Caco-2 (cell line): ENCODE results near the gene USP32. TPM values are rescaled to one million over a fixed set of nuclear protein-coding genes. Genes with fewer than 3 reads are reported as not detected.

Experiments used
- BruUV-seq: library from RNA; stranded (reverse); fragments of 400-500 nt; replicated peaks from 2 replicates; lab custom pipeline; 2021; lab: Mats Ljungman, UMichigan
- CTCF ChIA-PET: fragments of 300-600 bp; sonication (Branson Sonifier 250); formaldehyde crosslinking; loops from one replicate; lab custom pipeline; 2022; ENCODE audit warnings: antibody characterized with exemption; lab: Charles Lee
- POLR2A ChIA-PET: fragments of 300-600 bp; sonication (Branson Sonifier 250); formaldehyde crosslinking; loops from one replicate; lab custom pipeline; 2022; ENCODE audit warnings: antibody characterized with exemption; lab: Charles Lee
- DNase-seq, 2 experiments: peaks; one replicate each; pipeline versions ENCODE4 v3.0.0 to v3.0.0-alpha.2; 2020 to 2022
- H3K27me3 ChIP-seq: replicated peaks from 2 replicates; pipeline ENCODE4 v1.6.0; 2011; ENCODE audit warnings: low read length; ENCODE audit not compliant: control insufficient read depth, insufficient read depth
- H3K36me3 ChIP-seq: 2 replicates; pipeline ENCODE4 v1.5.1; 2011; ENCODE audit warnings: low read length; ENCODE audit not compliant: control insufficient read depth, insufficient read depth
- H3K4me1 ChIP-seq: fragments of 250-450 bp; sonication (Bioruptor Pico); 2 replicates; pipeline ENCODE4 v1.5.1; 2020; ENCODE audit warnings: mild to moderate bottlenecking
- H3K4me3 ChIP-seq: 2 replicates; pipeline ENCODE4 v1.5.1; 2011; ENCODE audit warnings: low read depth, mild to moderate bottlenecking, control low read depth, low read length
- H3K9me3 ChIP-seq: fragments of 250-450 bp; sonication (Bioruptor Pico); 2 replicates; pipeline ENCODE4 v1.5.1; 2020; ENCODE audit warnings: mild to moderate bottlenecking, moderate library complexity
- H3K27ac Mint-ChIP-seq: one replicate; pipeline ENCODE4 v1.8.0; 2022; ENCODE audit warnings: mixed read lengths; ENCODE audit not compliant: unreplicated experiment
- H3K27me3 Mint-ChIP-seq: one replicate; pipeline ENCODE4 v1.8.0; 2022; ENCODE audit warnings: mixed read lengths; ENCODE audit not compliant: insufficient read depth, unreplicated experiment
- H3K36me3 Mint-ChIP-seq: one replicate; pipeline ENCODE4 v1.8.0; 2022; ENCODE audit warnings: mild to moderate bottlenecking, mixed read lengths; ENCODE audit not compliant: insufficient read depth, unreplicated experiment
- H3K4me1 Mint-ChIP-seq: one replicate; pipeline ENCODE4 v1.8.0; 2022; ENCODE audit warnings: low read depth, mixed read lengths; ENCODE audit not compliant: unreplicated experiment
- H3K4me3 Mint-ChIP-seq: one replicate; pipeline ENCODE4 v1.8.0; 2022; ENCODE audit warnings: mild to moderate bottlenecking, moderate library complexity, mixed read lengths; ENCODE audit not compliant: unreplicated experiment
- H3K9me3 Mint-ChIP-seq: one replicate; pipeline ENCODE4 v1.8.0; 2022; ENCODE audit warnings: mixed read lengths; ENCODE audit not compliant: unreplicated experiment
- CTCF ChIP-seq, 2 experiments: fragments of 200-600 bp in 1 of 2; IDR thresholded peaks; 1 replicate in 1 of 2; 2 replicates in 1 of 2; pipeline versions ENCODE4 v1.5.1 to v1.8.0; 2011 to 2022; ENCODE audit warnings: antibody characterized with exemption in 1 of 2, control low read depth in 1 of 2, inconsistent platforms in 1 of 2, low read depth in 1 of 2, low read length in 1 of 2, mild to moderate bottlenecking in 1 of 2, moderate library complexity in 1 of 2; ENCODE audit not compliant: insufficient read depth in 1 of 2, severe bottlenecking in 1 of 2, unreplicated experiment in 1 of 2
- intact Hi-C: fragments of 100-400 bp; cut with micrococcal nuclease; formaldehyde crosslinking; loops from one replicate; pipeline ENCODE4 v1.10.0; 2022; ENCODE audit not compliant: unreplicated experiment
- total RNA-seq: library from RNA; stranded (reverse); gene quantifications from 2 replicates; pipeline ENCODE4 v1.2.3, GENCODE V29; 2022

The USP32 gene
- total RNA-seq, 1 experiment from 2014 or later: 53.3 TPM

- intact Hi-C loops: loop anchor here (10.0 kb wide), 1 partner anchor 72 kb away; no protein-coding TSS in a partner anchor
- Mint-ChIP-seq H3K36me3 (peaks cover 12% of the 10 kb centered on the region), H3K27me3 (no peaks in the 10 kb centered on the region), H3K4me3 (no peak overlapping the region), H3K9me3 (no peaks in the 10 kb centered on the region), H3K4me1 (no peaks in the 10 kb centered on the region), H3K27ac (no peak overlapping the region)
- Histone ChIP-seq H3K4me3 (no peak overlapping the region), H3K27me3 (no peaks in the 10 kb centered on the region), H3K4me1 (no peaks in the 10 kb centered on the region), H3K36me3 (no peaks in the 10 kb centered on the region), H3K9me3 (no peaks in the 10 kb centered on the region)
- DNase-seq: no peak
- ChIA-PET CTCF (no interaction called here), POLR2A (interaction anchor here (0.6 kb wide), 1 partner anchor 111 kb away, joined by 4 read pairs; no protein-coding TSS in a partner anchor)
- BruUV-seq: no TSS peak
- TF ChIP-seq CTCF (IDR thresholded peaks at IDR 0.05; ENCODE audit: insufficient read depth in 1 of 2, low read depth in 1 of 2, low read length in 1 of 2, severe bottlenecking in 1 of 2, unreplicated experiment in 1 of 2): no peak
Measured at GRCh38 chr17:60396412-60396811, 4.5 kb upstream of the USP32 start.

GRCh38 chr17:60395508-60396065 lies 3.7 kb upstream of the USP32 start:
- TF ChIP-seq CTCF (IDR thresholded peaks at IDR 0.05; ENCODE audit: insufficient read depth in 1 of 2, low read depth in 1 of 2, low read length in 1 of 2, severe bottlenecking in 1 of 2, unreplicated experiment in 1 of 2): no peak
- H3K4me3 ChIP-seq: no peak overlapping the region
- no peak overlapping the region for H3K4me3 Mint-ChIP-seq
- H3K9me3 Mint-ChIP-seq: no peaks in the 10 kb centered on the region
- no peaks in the 10 kb centered on the region for H3K36me3 ChIP-seq
- intact Hi-C loops: loop anchor here (10.0 kb wide), 1 partner anchor 71 kb away; no protein-coding TSS in a partner anchor
- H3K4me1 ChIP-seq: peaks cover 2% of the 10 kb centered on the region; the same call in 1 of the 2 replicates
- no peaks in the 10 kb centered on the region for H3K9me3 ChIP-seq
- peaks cover 19% of the 10 kb centered on the region for H3K36me3 Mint-ChIP-seq
- H3K27ac Mint-ChIP-seq: no peak overlapping the region
- ChIA-PET CTCF (no interaction called here), POLR2A (no interaction called here)
- H3K4me1 Mint-ChIP-seq: peaks cover 3% of the 10 kb centered on the region
- no peaks in the 10 kb centered on the region for H3K27me3 Mint-ChIP-seq
- BruUV-seq: no TSS peak
- no peaks in the 10 kb centered on the region for H3K27me3 ChIP-seq
- DNase-seq: no peak

DNA sequence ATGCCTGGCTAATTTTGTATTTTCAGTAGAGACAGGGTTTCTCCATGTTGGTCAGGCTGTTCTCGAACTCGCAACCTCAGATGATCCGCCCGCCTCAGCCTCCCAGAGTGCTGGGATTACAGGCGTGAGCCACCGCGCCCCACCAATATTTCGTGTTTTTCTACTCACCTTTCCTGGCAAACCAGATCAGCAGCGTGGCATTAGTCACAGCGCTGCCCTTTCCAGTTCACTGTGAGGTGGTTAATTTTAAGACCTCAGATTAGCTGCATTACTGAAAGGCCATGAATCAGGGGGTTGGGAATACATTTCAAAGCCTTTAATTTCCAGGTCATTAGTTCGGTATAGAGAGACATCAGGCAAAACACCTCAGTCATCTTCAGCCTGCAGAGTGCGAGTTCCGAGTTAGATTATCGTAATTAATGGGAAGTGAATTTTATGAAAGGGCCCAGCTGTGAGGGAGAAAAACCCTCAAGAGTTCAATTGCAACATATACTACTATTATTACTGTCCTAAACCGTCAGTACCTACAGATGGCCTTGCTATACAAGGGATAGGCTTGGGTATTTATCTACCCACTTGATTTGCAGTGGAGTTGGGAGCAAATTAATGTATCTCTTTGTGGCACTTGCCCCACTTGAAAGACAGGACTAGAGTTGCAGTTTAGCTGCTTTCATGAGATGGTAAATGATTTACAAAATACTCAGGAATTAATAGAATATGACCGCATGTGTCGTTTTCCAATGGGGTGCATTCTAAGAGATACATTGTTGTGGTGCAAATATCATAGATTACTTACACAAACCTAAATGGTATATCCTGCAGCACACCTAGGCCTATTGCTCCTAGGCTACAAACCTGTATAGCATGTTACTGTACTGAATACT lies 2.1 kb upstream of the USP32 start:
- Histone ChIP-seq H3K4me3 (no peak overlapping the region), H3K27me3 (no peaks in the 10 kb centered on the region), H3K9me3 (no peaks in the 10 kb centered on the region), H3K36me3 (no peaks in the 10 kb centered on the region), H3K4me1 (peaks cover 8% of the 10 kb centered on the region; the same call in 1 of the 2 replicates)
- DNase-seq: no peak
- peak overlapping the region; percentile 22 for H3K4me3 Mint-ChIP-seq
- peaks cover 19% of the 10 kb centered on the region for H3K36me3 Mint-ChIP-seq
- ChIA-PET POLR2A (interaction anchor here (0.6 kb wide), 1 partner anchor 455 kb away, joined by 3 read pairs; no protein-coding TSS in a partner anchor), CTCF (no interaction called here)
- no peaks in the 10 kb centered on the region for H3K9me3 Mint-ChIP-seq
- H3K27ac Mint-ChIP-seq: no peak overlapping the region
- no peak for TF ChIP-seq CTCF (IDR thresholded peaks at IDR 0.05; ENCODE audit: insufficient read depth in 1 of 2, low read depth in 1 of 2, low read length in 1 of 2, severe bottlenecking in 1 of 2, unreplicated experiment in 1 of 2)
- H3K4me1 Mint-ChIP-seq: peaks cover 13% of the 10 kb centered on the region
- H3K27me3 Mint-ChIP-seq: no peaks in the 10 kb centered on the region
- no TSS peak for BruUV-seq
- intact Hi-C loops: loop anchor here (5.0 to 10.0 kb wide), 2 partner anchors 69 to 162 kb away; no protein-coding TSS in a partner anchor
